ENCODE data around the gene HIPK3.

Gene HIPK3

DNA sequence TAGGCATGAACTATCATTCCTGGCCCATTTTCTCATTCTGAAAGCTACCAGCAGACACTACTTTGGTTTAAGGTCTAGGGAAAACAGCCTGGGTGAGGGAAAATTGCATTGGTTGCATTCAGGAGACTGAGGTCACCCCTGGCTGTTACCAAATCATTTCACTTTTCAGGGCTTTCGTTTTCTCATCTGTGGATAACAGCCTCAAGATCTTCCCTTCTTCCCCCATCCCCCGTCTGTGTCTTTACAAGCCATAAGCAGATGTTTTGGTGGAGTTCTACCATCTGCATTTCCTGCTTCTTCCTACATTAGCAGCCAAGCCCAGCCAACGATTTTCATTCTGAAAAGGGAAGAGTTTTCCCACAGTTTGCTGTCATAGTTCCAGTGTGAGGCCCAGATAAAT, 130.4 kb downstream of the HIPK3 start:
- Histone ChIP-seq H3K4me1 (ENCODE audit: insufficient read depth, low read length) (no peaks in the 10 kb centered on the region), H4K20me1 (ENCODE audit: insufficient read depth, low read length) (no peaks in the 10 kb centered on the region), H3K27ac (ENCODE audit: low read length) (no peak overlapping the region), H3K9ac (ENCODE audit: low read depth, low read length) (no peak overlapping the region), H3K36me3 (ENCODE audit: insufficient read depth, low read length) (no peaks in the 10 kb centered on the region), H3K9me3 (ENCODE audit: insufficient read depth, low read length, severe bottlenecking) (peaks cover 6% of the 10 kb centered on the region), H2AFZ (ENCODE audit: low read depth, low read length) (no peak overlapping the region), H3K4me3 (ENCODE audit: low read depth in 1 of 2, low read length in 2 of 2) (no peak overlapping the region), H3K4me2 (ENCODE audit: insufficient read depth, low read length) (no peak overlapping the region), H3K27me3 (ENCODE audit: insufficient read depth, low read length, poor library complexity) (peaks cover 8% of the 10 kb centered on the region), H3K79me2 (ENCODE audit: insufficient read depth, low read length) (no peaks in the 10 kb centered on the region)
- no peak for ATAC-seq (ENCODE audit: insufficient read depth, low read depth)
- TF ChIP-seq EZH2 (IDR thresholded peaks at IDR 0.05; ENCODE audit: borderline replicate concordance, low read depth, low read length, severe bottlenecking) = no peak
- TF ChIP-seq, protein P1, sequence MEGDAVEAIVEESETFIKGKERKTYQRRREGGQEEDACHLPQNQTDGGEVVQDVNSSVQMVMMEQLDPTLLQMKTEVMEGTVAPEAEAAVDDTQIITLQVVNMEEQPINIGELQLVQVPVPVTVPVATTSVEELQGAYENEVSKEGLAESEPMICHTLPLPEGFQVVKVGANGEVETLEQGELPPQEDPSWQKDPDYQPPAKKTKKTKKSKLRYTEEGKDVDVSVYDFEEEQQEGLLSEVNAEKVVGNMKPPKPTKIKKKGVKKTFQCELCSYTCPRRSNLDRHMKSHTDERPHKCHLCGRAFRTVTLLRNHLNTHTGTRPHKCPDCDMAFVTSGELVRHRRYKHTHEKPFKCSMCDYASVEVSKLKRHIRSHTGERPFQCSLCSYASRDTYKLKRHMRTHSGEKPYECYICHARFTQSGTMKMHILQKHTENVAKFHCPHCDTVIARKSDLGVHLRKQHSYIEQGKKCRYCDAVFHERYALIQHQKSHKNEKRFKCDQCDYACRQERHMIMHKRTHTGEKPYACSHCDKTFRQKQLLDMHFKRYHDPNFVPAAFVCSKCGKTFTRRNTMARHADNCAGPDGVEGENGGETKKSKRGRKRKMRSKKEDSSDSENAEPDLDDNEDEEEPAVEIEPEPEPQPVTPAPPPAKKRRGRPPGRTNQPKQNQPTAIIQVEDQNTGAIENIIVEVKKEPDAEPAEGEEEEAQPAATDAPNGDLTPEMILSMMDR (IDR thresholded peaks at IDR 0.05; ENCODE audit: borderline replicate concordance, extremely low read depth, low read length, poor library complexity, severe bottlenecking) = no peak
- no peak for DNase-seq

DNA sequence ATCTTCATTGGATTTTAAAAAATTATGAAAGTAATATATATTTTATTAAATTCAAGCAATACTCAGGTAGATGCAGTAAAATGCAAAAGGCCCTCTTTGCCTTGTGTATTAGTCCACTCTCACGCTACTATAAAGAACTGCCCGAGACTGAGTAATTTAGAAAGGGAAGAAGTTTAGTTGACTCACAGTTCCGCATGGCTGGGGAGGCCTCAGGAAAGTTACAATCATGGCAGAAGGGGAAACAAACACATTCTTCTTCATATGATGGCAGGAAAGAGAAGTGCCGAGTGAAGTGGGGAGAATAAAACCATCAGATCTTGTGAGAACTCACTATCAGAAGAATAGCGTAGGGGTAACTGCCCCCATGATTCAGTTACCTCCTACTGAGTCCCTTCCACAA, 130.8 kb downstream of the HIPK3 start:
- Histone ChIP-seq H3K27ac (ENCODE audit: low read length) (no peak overlapping the region), H2AFZ (ENCODE audit: low read depth, low read length) (no peak overlapping the region)
- DNase-seq = no peak

DNA sequence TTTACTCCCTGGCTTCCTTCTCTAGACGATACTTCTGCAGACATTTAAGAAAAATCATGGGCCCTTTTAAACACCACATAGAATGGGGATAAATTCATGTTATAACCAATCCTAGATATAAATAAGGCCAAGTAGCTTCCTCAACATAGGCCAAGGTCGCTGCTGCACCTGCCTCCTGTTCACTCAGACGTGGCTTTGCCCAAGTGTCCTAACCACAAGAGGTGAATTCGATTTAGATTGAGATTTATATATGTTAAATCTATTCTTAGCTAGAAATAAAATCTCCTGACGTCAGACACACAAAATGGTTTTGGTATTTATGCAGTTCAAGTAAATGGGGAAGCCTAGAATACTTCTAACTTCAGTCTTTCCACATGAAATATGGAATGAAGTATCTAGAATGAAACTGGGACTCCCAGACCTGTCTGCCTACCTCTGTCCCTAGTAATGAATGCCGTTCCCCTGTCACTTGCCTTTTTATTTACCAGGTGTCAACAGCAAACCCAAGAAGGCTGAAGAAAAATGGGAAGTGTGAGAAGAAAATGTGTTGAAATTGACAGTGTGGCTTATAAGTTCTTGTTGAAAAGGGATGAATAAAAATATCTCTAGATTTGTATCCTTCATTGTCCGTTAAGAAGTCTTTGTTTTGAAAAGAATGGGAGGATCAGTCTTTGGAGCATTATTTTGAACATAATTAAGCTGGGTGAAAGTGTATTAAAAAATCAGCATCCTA, 131.8 kb downstream of the HIPK3 start:
- no peak overlapping the region for H3K27ac ChIP-seq (ENCODE audit: low read length)

More for the DNA sequence above, 130.8 kb downstream of the HIPK3 start:
- H3K4me2 ChIP-seq (ENCODE audit: insufficient read depth, low read length) = no peak overlapping the region
- H3K36me3 ChIP-seq (ENCODE audit: insufficient read depth, low read length) = no peaks in the 10 kb centered on the region
- H3K79me2 ChIP-seq (ENCODE audit: insufficient read depth, low read length) = no peaks in the 10 kb centered on the region
- peaks cover 6% of the 10 kb centered on the region for H3K9me3 ChIP-seq (ENCODE audit: insufficient read depth, low read length, severe bottlenecking)
- H3K27me3 ChIP-seq (ENCODE audit: insufficient read depth, low read length, poor library complexity) = peaks cover 8% of the 10 kb centered on the region
- TF ChIP-seq, protein P1 (IDR thresholded peaks at IDR 0.05; ENCODE audit: borderline replicate concordance, extremely low read depth, low read length, poor library complexity, severe bottlenecking) = no peak
- no peak for TF ChIP-seq EZH2 (IDR thresholded peaks at IDR 0.05; ENCODE audit: borderline replicate concordance, low read depth, low read length, severe bottlenecking)
- no peak for ATAC-seq (ENCODE audit: insufficient read depth, low read depth)
- no peak overlapping the region for H3K9ac ChIP-seq (ENCODE audit: low read depth, low read length)
- H4K20me1 ChIP-seq (ENCODE audit: insufficient read depth, low read length) = no peaks in the 10 kb centered on the region
- H3K4me1 ChIP-seq (ENCODE audit: insufficient read depth, low read length) = no peaks in the 10 kb centered on the region
- H3K4me3 ChIP-seq (ENCODE audit: low read depth in 1 of 2, low read length in 2 of 2) = no peak overlapping the region

More for the DNA sequence above, 131.8 kb downstream of the HIPK3 start:
- Histone ChIP-seq H3K4me3 (ENCODE audit: low read depth in 1 of 2, low read length in 2 of 2) (no peak overlapping the region), H4K20me1 (ENCODE audit: insufficient read depth, low read length) (no peaks in the 10 kb centered on the region), H3K27me3 (ENCODE audit: insufficient read depth, low read length, poor library complexity) (peaks cover 7% of the 10 kb centered on the region), H3K9me3 (ENCODE audit: insufficient read depth, low read length, severe bottlenecking) (peaks cover 6% of the 10 kb centered on the region), H3K79me2 (ENCODE audit: insufficient read depth, low read length) (no peaks in the 10 kb centered on the region), H3K36me3 (ENCODE audit: insufficient read depth, low read length) (no peaks in the 10 kb centered on the region), H2AFZ (ENCODE audit: low read depth, low read length) (no peak overlapping the region), H3K4me2 (ENCODE audit: insufficient read depth, low read length) (no peak overlapping the region), H3K9ac (ENCODE audit: low read depth, low read length) (no peak overlapping the region), H3K4me1 (ENCODE audit: insufficient read depth, low read length) (no peaks in the 10 kb centered on the region)
- no peak for DNase-seq
- TF ChIP-seq EZH2 (IDR thresholded peaks at IDR 0.05; ENCODE audit: borderline replicate concordance, low read depth, low read length, severe bottlenecking) = no peak
- TF ChIP-seq, protein P1 (IDR thresholded peaks at IDR 0.05; ENCODE audit: borderline replicate concordance, extremely low read depth, low read length, poor library complexity, severe bottlenecking) = no peak
- ATAC-seq (ENCODE audit: insufficient read depth, low read depth) = no peak
